NCI-H748 (cell line): ENCODE data around the gene LYST.
"Not testable (repeated sequence)": the region's sequence is repeated elsewhere in the genome, so short reads cannot be mapped to it uniquely, and the experiment has no call there.

Experiments used
- DNase-seq: peaks from one replicate; lab custom pipeline; 2025; ENCODE audit not compliant: unreplicated experiment; lab: John Stamatoyannopoulos, UW

LYST gene

GRCh38 chr1:235859789-235860188, 6.9 kb downstream of the LYST start:
- no peak for DNase-seq

GRCh38 chr1:235858766-235859165, 7.9 kb downstream of the LYST start:
- DNase-seq = no peak

GRCh38 chr1:235857756-235858155, 8.9 kb downstream of the LYST start:
- DNase-seq = no peak

- no peak for DNase-seq
Measured at GRCh38 chr1:235855811-235856429, 10.8 kb downstream of the LYST start.

GRCh38 chr1:235854347-235854746, 12.4 kb downstream of the LYST start:
- DNase-seq = no peak

GRCh38 chr1:235853653-235854052, 13.1 kb downstream of the LYST start:
- DNase-seq = no peak

- no peak for DNase-seq
Measured at GRCh38 chr1:235852887-235853286, 13.8 kb downstream of the LYST start.

GRCh38 chr1:235851939-235852338, 14.8 kb downstream of the LYST start:
- DNase-seq = no peak

GRCh38 chr1:235848251-235848650, 18.5 kb downstream of the LYST start:
- DNase-seq = not testable (repeated sequence)

- DNase-seq = not testable (repeated sequence)
Measured at GRCh38 chr1:235845656-235846107, 21.0 kb downstream of the LYST start.

GRCh38 chr1:235844776-235845175, 21.9 kb downstream of the LYST start:
- DNase-seq = no peak

- DNase-seq = peak; percentile 30
Measured at GRCh38 chr1:235843461-235843961, 23.2 kb downstream of the LYST start.

GRCh38 chr1:235841938-235842545, 24.7 kb downstream of the LYST start:
- no peak for DNase-seq

GRCh38 chr1:235838021-235838420, 28.7 kb downstream of the LYST start:
- no peak for DNase-seq

- DNase-seq = no peak
Measured at GRCh38 chr1:235835226-235835625, 31.5 kb downstream of the LYST start.

- no peak for DNase-seq
Measured at GRCh38 chr1:235834620-235835019, 32.1 kb downstream of the LYST start.

GRCh38 chr1:235832011-235832410, 34.7 kb downstream of the LYST start:
- DNase-seq = no peak

GRCh38 chr1:235831148-235831547, 35.6 kb downstream of the LYST start:
- DNase-seq = no peak

- DNase-seq = no peak
Measured at GRCh38 chr1:235826102-235826854, 40.4 kb downstream of the LYST start.

- DNase-seq = no peak
Measured at GRCh38 chr1:235825229-235825628, 41.5 kb downstream of the LYST start.

GRCh38 chr1:235823684-235824083, 43.0 kb downstream of the LYST start:
- no peak for DNase-seq

- no peak for DNase-seq
Measured at GRCh38 chr1:235822685-235823084, 44.0 kb downstream of the LYST start.
